HG03571 (cell line): ENCODE measurements around the gene PGS1.

ENCODE experiments used
- ATAC-seq: cut with Tn5 transposase; IDR thresholded peaks from one replicate; pipeline ENCODE4 v1.9.1; 2021; ENCODE audit not compliant: unreplicated experiment

Gene PGS1

GRCh38 chr17:78466786-78467715 lies 88.6 kb downstream of the PGS1 start:
- no peak for ATAC-seq

- no peak for ATAC-seq
These were observed 89.9 kb downstream of the PGS1 start for GRCh38 chr17:78468366-78468765.

GRCh38 chr17:78469443-78469842 lies 91.0 kb downstream of the PGS1 start:
- ATAC-seq: no peak

GRCh38 chr17:78471635-78472034 lies 93.2 kb downstream of the PGS1 start:
- ATAC-seq: no peak

DNA sequence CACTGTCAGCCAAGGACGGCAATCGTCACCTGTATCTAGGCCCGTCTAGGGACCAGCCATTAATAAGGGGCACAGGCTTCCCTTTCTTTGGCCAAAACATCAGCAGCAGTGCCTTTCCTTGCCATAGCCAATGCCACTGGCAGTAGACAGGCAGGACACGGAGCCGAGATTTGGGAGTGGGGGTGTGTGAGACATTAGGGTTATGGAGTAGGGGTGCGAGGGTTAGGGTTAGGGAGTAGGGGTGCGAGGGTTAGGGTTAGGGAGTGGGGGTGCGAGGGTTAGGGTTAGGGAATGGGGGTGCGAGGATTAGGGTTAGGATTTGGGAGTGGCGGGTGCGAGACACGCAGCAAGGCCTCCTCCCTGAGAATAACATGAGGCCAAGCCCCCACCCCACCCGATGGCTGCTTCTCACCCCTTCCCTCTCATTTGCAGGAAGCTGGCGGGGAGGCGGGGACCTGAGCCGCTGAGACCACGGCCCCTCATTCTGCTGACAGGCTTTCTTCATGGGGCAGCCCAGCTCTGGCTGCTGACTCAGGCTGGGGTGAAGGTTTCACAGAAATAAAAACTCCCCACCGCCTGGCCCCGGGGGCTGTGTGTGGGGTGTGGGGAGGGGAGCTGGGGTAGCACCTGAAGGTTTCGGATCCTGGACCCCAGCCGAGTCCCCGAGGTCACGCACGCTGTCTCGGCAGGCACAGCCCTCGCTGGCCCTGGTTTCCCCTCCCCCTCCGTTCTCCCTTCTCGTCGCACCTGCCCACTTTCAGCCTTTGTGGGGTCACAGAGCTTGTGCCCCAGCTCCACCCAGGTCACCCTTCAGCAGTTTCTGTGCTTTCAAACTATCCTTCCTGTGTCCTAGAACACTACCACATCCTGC lies 93.8 kb downstream of the PGS1 start:
- ATAC-seq: no peak

- ATAC-seq: no peak
These were observed 95.6 kb downstream of the PGS1 start for GRCh38 chr17:78473951-78474613.
